GM12801 (cell line): ENCODE measurements around the gene PITHD1.

ENCODE experiments used
- TF ChIP-seq, protein P1 (sequence below): IDR thresholded peaks from one replicate; pipeline ENCODE4 v1.5.1; 2011; ENCODE audit warnings: control low read depth; ENCODE audit not compliant: insufficient read length; ENCODE audit errors: extremely low read depth

Gene PITHD1

DNA sequence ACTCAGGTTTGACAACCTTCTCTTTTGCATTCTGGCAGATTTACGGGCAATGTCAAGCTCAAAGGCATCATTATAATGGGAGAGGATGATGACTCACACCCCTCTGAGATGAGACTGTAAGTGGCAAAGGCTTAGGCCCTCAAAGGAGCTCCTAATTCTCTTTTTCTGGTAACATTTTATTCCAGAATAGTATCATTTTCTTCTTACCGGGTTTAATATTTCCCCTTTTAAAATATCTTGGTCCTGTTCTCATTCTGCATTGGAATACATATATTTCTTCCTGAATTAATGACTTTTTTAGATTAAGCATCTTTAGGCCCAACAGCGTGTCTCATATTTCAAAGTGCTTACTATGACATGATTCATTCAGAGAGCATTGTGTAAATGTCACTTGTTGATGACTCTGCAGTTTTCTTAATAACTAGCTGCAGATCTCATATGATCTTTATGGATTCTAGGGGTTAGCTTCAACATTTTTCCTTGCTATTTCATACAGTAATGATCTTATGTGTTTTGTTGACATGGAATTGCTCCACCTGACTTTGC lies 1.7 kb downstream of the PITHD1 start:
- TF ChIP-seq, protein P1, sequence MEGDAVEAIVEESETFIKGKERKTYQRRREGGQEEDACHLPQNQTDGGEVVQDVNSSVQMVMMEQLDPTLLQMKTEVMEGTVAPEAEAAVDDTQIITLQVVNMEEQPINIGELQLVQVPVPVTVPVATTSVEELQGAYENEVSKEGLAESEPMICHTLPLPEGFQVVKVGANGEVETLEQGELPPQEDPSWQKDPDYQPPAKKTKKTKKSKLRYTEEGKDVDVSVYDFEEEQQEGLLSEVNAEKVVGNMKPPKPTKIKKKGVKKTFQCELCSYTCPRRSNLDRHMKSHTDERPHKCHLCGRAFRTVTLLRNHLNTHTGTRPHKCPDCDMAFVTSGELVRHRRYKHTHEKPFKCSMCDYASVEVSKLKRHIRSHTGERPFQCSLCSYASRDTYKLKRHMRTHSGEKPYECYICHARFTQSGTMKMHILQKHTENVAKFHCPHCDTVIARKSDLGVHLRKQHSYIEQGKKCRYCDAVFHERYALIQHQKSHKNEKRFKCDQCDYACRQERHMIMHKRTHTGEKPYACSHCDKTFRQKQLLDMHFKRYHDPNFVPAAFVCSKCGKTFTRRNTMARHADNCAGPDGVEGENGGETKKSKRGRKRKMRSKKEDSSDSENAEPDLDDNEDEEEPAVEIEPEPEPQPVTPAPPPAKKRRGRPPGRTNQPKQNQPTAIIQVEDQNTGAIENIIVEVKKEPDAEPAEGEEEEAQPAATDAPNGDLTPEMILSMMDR, result no peak

DNA sequence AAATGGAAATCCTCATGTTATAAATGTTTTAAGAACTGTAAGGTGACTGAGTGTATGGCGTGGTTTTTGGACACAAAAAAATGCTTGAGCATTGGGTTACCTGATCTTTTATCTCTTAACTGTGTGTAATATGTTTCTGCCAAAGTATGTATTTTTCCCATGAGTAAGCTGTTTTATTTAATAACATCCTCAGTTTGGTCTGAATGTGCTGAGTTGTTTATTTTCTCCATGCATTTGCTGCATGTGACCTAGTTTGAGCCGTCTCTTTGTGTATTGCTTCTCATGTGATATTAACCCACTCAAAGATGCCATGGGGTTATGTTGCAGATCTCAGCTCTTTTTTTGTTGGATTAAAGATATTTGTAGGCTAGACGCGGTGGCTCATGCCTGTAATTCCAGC lies 6.6 kb downstream of the PITHD1 start:
- TF ChIP-seq, protein P1, result no peak

DNA sequence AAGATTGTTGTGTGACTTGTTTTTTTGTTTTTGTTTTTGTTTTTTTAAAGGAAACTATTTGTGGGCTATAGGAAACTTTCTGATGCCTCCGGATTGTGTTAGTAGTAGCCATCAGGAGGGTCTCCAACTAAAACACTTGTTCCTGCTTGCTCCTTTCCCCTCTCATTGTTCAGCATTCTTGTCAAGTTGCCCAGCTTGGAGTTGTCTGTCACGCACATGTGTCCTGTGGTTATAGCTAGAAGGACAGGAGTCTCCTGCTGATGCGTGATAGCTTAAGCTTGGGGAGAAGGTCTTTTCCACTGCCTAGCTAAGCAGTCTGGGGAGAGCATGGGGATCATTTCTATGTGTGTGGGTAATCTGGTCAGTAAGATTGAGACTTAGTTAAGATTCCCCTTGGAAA lies 9.5 kb downstream of the PITHD1 start:
- TF ChIP-seq, protein P1, result no peak

DNA sequence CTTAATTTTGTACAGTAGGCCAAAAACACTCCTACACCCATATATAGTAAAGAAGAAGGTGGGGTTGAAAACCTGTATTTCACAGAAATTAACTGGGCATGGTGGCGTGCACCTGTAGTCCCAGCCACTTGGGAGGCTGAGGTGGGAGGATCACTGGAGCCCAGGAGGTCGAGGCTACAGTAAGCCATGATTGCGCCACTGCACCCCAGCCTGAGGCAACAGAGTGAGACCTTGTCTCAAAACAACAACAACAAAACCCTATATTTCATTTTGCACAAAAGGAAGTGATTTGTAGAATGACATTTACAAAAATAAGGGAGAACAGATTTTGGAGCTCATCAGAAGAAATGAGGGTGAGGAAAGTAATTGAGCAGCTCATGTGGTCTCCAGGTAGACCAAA lies 10.5 kb downstream of the PITHD1 start:
- TF ChIP-seq, protein P1, result no peak

DNA sequence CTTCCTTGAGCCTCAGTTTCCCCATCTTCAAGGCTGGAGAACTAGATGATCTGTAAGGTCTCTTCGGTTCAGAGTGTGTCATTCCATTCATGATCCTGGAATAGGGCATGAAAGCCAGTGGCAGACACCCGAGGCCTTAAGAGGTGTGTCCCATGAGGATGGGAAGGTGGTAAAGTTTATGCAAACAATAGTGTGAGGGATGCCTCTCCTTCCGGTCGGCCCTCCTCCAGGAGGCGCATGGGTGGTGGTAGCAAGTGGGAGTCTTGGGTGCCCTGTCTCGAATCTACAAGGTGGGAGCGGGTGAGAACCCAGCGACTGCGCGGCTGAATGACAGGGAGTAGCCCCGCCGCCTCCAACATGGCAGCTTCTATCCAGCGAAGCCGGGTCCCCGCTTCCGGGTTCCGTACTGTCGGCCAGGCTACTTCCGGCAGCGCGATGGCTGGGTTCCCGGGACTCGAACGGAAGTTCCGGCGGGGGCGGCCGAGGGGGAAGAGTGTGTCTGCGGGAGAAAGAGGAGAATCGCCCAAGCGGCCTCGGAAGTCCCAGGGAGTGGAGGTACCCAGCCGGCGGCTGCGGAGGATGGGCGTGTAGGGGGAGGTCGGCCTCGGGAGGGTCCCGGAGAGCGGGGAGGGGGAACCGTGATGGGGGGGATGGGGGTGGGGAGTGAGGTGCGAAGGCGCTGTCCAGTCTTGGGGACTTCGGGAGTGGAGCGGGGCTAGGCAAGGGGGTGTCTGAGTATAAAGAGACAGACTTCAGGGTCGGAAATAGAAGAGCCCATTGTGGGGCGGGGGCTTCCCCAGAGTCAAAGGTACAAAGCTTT lies 12.7 kb downstream of the PITHD1 start, which contains the start of gene LYPLA2:
LYPLA2 (plus strand) TSS at position 450 of the 820 bp plus-strand sequence. CDS start 1,538 bp downstream, outside the sequence.
- TF ChIP-seq, protein P1, result no peak

DNA sequence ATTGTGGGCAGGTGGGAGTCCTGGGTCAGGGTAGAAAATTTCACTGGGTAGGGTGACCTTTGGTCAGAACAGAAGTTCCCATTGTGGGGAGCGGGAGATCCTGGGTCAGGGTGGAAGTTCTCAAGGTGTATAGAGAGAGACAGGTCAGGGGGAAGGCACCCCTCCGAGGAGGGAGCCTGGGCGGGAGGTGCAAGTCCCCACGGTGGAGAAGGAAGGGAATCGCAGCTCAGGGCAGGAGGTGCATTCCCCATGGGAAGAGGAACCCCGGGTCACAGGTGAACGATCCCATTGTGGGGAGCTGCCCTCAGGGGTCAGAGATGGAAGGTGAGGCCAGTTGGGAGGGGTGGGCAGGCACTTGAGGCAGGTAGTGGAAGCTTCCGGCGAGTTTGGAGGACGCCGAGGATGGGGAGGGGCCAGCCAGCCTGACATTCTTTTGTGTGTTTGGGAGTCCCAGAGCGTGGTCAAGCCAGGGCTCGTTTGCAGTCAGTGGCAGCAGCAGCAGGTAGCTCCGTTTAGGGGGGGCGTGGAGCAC lies 13.4 kb downstream of the PITHD1 start:
- TF ChIP-seq, protein P1, result no peak

DNA sequence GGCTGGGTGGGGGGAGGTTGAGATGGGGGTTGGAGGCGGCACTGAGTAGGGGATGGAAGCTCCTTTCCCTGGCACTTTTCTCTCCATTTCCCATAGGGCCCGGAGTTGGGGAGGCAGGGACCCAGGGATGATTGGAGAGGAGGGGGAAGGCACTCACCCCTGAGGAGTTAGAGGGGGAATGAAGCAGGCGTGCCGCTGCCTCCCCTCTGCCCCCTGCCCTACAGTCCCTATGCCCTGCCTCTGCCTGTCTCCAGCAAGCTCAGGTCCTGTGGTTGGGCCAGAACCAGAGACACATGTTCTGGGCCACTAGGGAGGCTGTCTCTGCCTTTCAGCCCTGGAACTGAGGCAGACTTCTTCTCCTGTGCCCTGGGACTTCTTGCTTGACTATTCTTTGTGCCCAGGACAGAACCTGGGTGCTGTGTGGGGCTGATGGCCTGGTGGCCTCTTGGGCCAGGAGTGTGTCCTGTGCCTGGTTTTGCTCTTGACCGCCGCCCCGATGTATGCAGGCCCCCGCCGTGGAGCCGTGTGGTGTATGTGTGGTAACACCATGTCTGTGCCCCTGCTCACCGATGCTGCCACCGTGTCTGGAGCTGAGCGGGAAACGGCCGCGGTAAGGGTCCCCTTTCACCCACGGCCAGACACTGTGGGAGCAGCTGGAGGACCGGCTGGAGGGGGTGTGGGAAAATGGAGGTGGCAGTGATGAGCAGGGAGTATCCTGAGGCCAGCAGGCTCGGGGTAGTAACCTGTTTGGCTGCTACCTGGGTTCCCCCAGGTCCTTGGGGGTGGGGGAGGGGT lies 14.1 kb downstream of the PITHD1 start:
- TF ChIP-seq, protein P1, result no peak
